H9 (cell line): ENCODE measurements around the gene URB1. TPM values are rescaled to one million over a fixed set of nuclear protein-coding genes. Genes with fewer than 3 reads are reported as not detected.
A peak's percentile ranks its signal among the peaks of the same experiment; 100 is the strongest.

Experiments used
- DNase-seq: peaks from one replicate; pipeline ENCODE4 v3.0.0-alpha.2; 2017
- H2AFZ ChIP-seq: one replicate; pipeline ENCODE4 v1.6.1; 2013; ENCODE audit warnings: mild to moderate bottlenecking, low read length, control low read depth, moderate library complexity
- H2AK5ac ChIP-seq: 2 replicates; pipeline ENCODE4 v1.6.1; 2013; ENCODE audit warnings: low read length, control low read depth, mixed read lengths; ENCODE audit not compliant: insufficient read length
- H2BK120ac ChIP-seq: one replicate; pipeline ENCODE4 v1.6.1; 2013; ENCODE audit warnings: low read depth, mild to moderate bottlenecking, low read length, control low read depth, inconsistent platforms; ENCODE audit not compliant: poor library complexity, severe bottlenecking
- H2BK12ac ChIP-seq: 2 replicates; pipeline ENCODE4 v1.6.1; 2013; ENCODE audit warnings: low read length, control low read depth, mixed read lengths, low read depth; ENCODE audit not compliant: insufficient read length
- H2BK15ac ChIP-seq: 2 replicates; pipeline ENCODE4 v1.6.1; 2013; ENCODE audit warnings: low read depth, low read length, control low read depth
- H2BK20ac ChIP-seq: one replicate; pipeline ENCODE4 v1.6.1; 2013; ENCODE audit warnings: low read depth, mild to moderate bottlenecking, low read length, control low read depth, inconsistent platforms; ENCODE audit not compliant: poor library complexity, severe bottlenecking
- H2BK5ac ChIP-seq: 2 replicates; pipeline ENCODE4 v1.6.1; 2013; ENCODE audit warnings: low read length, control low read depth, mixed read lengths; ENCODE audit not compliant: insufficient read length
- H3K14ac ChIP-seq: 2 replicates; pipeline ENCODE4 v1.6.1; 2013; ENCODE audit warnings: low read length, control low read depth; ENCODE audit not compliant: insufficient read depth
- H3K18ac ChIP-seq: 2 replicates; pipeline ENCODE4 v1.6.1; 2013; ENCODE audit warnings: low read depth, mild to moderate bottlenecking, mixed read lengths, low read length, control low read depth; ENCODE audit not compliant: insufficient read length
- H3K23ac ChIP-seq: 2 replicates; pipeline ENCODE4 v1.6.1; 2013; ENCODE audit warnings: low read length, control low read depth, mixed read lengths, low read depth; ENCODE audit not compliant: insufficient read length
- H3K23me2 ChIP-seq: 2 replicates; pipeline ENCODE4 v1.6.1; 2013; ENCODE audit warnings: low read depth, mild to moderate bottlenecking, mixed read lengths, low read length, control low read depth; ENCODE audit not compliant: insufficient read length, poor library complexity, severe bottlenecking
- H3K27ac ChIP-seq: 2 replicates; pipeline ENCODE4 v1.5.1; 2013; ENCODE audit warnings: low read length, control low read depth, mixed read lengths, low read depth; ENCODE audit not compliant: insufficient read length
- H3K27me3 ChIP-seq: 2 replicates; pipeline ENCODE4 v1.6.1; 2013; ENCODE audit warnings: low read length, control low read depth, inconsistent platforms; ENCODE audit not compliant: insufficient read depth
- H3K4ac ChIP-seq: 2 replicates; pipeline ENCODE4 v1.6.1; 2013; ENCODE audit warnings: low read depth, mild to moderate bottlenecking, control low read depth, inconsistent platforms, low read length, moderate library complexity
- H3K4me1 ChIP-seq: 2 replicates; pipeline ENCODE4 v1.6.1; 2013; ENCODE audit warnings: low read length, control low read depth, inconsistent platforms; ENCODE audit not compliant: insufficient read depth
- H3K4me2 ChIP-seq: 2 replicates; pipeline ENCODE4 v1.6.1; 2013; ENCODE audit warnings: low read length, control low read depth, mixed read lengths; ENCODE audit not compliant: insufficient read length, insufficient read depth
- H3K56ac ChIP-seq: 2 replicates; pipeline ENCODE4 v1.6.1; 2013; ENCODE audit warnings: low read depth, mild to moderate bottlenecking, mixed read lengths, low read length, control low read depth; ENCODE audit not compliant: insufficient read length
- H3K79me1 ChIP-seq: 2 replicates; pipeline ENCODE4 v1.6.1; 2013; ENCODE audit warnings: low read depth, mild to moderate bottlenecking, moderate library complexity, low read length, control low read depth, inconsistent platforms; ENCODE audit not compliant: insufficient read depth, poor library complexity, severe bottlenecking
- H3K79me2 ChIP-seq: 2 replicates; pipeline ENCODE4 v1.6.1; 2013; ENCODE audit warnings: low read length, control low read depth, inconsistent platforms; ENCODE audit not compliant: insufficient read depth
- H3K9ac ChIP-seq: 2 replicates; pipeline ENCODE4 v1.6.1; 2013; ENCODE audit warnings: low read length, control low read depth, mixed read lengths; ENCODE audit not compliant: insufficient read length; ENCODE audit errors: extremely low read depth
- H3K9me3 ChIP-seq: one replicate; pipeline ENCODE4 v1.6.1; 2013; ENCODE audit warnings: low read depth, low read length, inconsistent platforms; ENCODE audit not compliant: control insufficient read depth
- H3T11ph ChIP-seq: one replicate; pipeline ENCODE4 v1.6.1; 2013; ENCODE audit warnings: mild to moderate bottlenecking, low read length, control low read depth, inconsistent platforms
- H4K20me1 ChIP-seq: one replicate; pipeline ENCODE4 v1.6.1; 2013; ENCODE audit not compliant: control insufficient read depth, insufficient read length, insufficient read depth
- H4K5ac ChIP-seq: 2 replicates; pipeline ENCODE4 v1.6.1; 2013; ENCODE audit warnings: low read depth, mild to moderate bottlenecking, mixed read lengths, low read length, control low read depth; ENCODE audit not compliant: insufficient read length
- H4K8ac ChIP-seq: replicated peaks from 2 replicates; pipeline ENCODE4 v1.6.1; 2013; ENCODE audit warnings: low read length, control low read depth, mixed read lengths, low read depth; ENCODE audit not compliant: insufficient read length
- H4K91ac ChIP-seq: 2 replicates; pipeline ENCODE4 v1.6.1; 2013; ENCODE audit warnings: low read depth, mild to moderate bottlenecking, moderate library complexity, mixed read lengths, low read length, control low read depth; ENCODE audit not compliant: insufficient read length
- H3K27ac Mint-ChIP-seq, 3 experiments: 2 replicates in 2 of 3; 3 replicates in 1 of 3; pipeline ENCODE4 v1.8.0; 2020 to 2021; ENCODE audit warnings: mixed read lengths in 3 of 3, mild to moderate bottlenecking in 1 of 3, moderate library complexity in 1 of 3
- H3K27me3 Mint-ChIP-seq: 2 replicates; pipeline ENCODE4 v1.8.0; 2021; ENCODE audit warnings: low read depth, mild to moderate bottlenecking, moderate library complexity, mixed read lengths
- H3K36me3 Mint-ChIP-seq, 3 experiments: 2 replicates in 2 of 3; 3 replicates in 1 of 3; pipeline ENCODE4 v1.8.0; 2020 to 2021; ENCODE audit warnings: low read depth in 3 of 3, mixed read lengths in 3 of 3; ENCODE audit not compliant: insufficient read depth in 1 of 3
- H3K4me1 Mint-ChIP-seq, 2 experiments: 2 replicates each; pipeline ENCODE4 v1.8.0; 2020; ENCODE audit warnings: mixed read lengths in 2 of 2
- H3K4me3 Mint-ChIP-seq, 2 experiments: 2 replicates in 1 of 2; 3 replicates in 1 of 2; pipeline ENCODE4 v1.8.0; 2020 to 2021; ENCODE audit warnings: mild to moderate bottlenecking in 2 of 2, mixed read lengths in 2 of 2, moderate library complexity in 1 of 2
- H3K9me3 Mint-ChIP-seq, 2 experiments: 2 replicates in 1 of 2; 3 replicates in 1 of 2; pipeline ENCODE4 v1.8.0; 2020; ENCODE audit warnings: mild to moderate bottlenecking in 2 of 2, mixed read lengths in 2 of 2, moderate library complexity in 1 of 2
- CTCF ChIP-seq: fragments of 200-600 bp; sonication (generic); conservative IDR thresholded peaks from 3 replicates; pipeline ENCODE4 v1.8.0; 2021; ENCODE audit warnings: antibody characterized with exemption, mild to moderate bottlenecking
- WGBS: extraction: QIAGEN DNeasy Blood & Tissue Kit; methylation state at CpG from one replicate; pipeline ENCODE4 v1.1.7; 2013; ENCODE audit warnings: missing lambda C conversion rate, low lambda C conversion rate, mixed read lengths; ENCODE audit not compliant: insufficient read length; ENCODE audit errors: extremely low coverage; 5-methylcytosine and 5-hydroxymethylcytosine counted together
- total RNA-seq: library from RNA; stranded (reverse); gene quantifications from 2 replicates; pipeline ENCODE4 v1.2.1, GENCODE V29; 2021

Gene URB1
- total RNA-seq, 1 experiment from 2014 or later, result 23.5 TPM

DNA sequence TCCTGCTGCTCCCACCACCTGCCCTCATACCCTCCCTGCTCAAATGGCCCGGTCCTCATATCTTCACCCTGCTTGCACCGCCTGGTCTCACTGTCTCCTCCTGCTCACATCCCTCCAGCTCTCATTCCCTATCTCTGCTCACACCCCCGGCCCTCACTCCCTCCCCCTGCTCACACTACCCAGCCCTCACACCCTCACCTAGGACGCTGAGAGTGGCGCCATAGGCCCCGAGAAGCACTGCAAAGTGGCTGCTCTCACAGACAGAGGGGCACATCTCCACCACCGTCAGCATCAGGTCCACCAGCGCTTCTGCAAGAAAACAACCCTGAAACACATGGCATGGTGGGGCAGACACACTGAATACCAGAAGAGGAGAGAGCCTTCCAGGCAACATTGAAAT is 55.6 kb downstream of the URB1 start:
- WGBS, result no CpG with 5 or more reads among the region's 8 CpGs

More for the DNA sequence above, 55.6 kb downstream of the URB1 start:
- H3K4me1 ChIP-seq, result no peaks in the 10 kb centered on the region
- H3K18ac ChIP-seq, result no peak overlapping the region
- no peaks in the 10 kb centered on the region for H3K27me3 ChIP-seq
- no peak overlapping the region for H2AK5ac ChIP-seq
- Mint-ChIP-seq H3K27ac (peak overlapping the region; percentile 9 to 34 (median 13); a peak in 3 of 7 replicates), H3K9me3 (no peaks in the 10 kb centered on the region), H3K36me3 (peaks cover 58 to 93% (median 85%) of the 10 kb centered on the region in 3 experiments; a peak in 6 of 7 replicates), H3K4me3 (no peak overlapping the region), H3K27me3 (no peaks in the 10 kb centered on the region), H3K4me1 (peaks cover 12 to 14% of the 10 kb centered on the region in 2 experiments)
- TF ChIP-seq CTCF, result no peak
- H2AFZ ChIP-seq, result no peak overlapping the region
- H2BK20ac ChIP-seq, result no peak overlapping the region
- no peak overlapping the region for H3K4me2 ChIP-seq
- H3K14ac ChIP-seq, result no peak overlapping the region
- no peaks in the 10 kb centered on the region for H3K79me1 ChIP-seq
- H2BK5ac ChIP-seq, result no peak overlapping the region
- no peaks in the 10 kb centered on the region for H3K23me2 ChIP-seq
- no peak overlapping the region for H3K27ac ChIP-seq
- H2BK12ac ChIP-seq, result no peak overlapping the region
- H4K8ac ChIP-seq, result no peak overlapping the region
- H2BK120ac ChIP-seq, result no peak overlapping the region
- no peak overlapping the region for H3K4ac ChIP-seq
- H3K79me2 ChIP-seq, result no peaks in the 10 kb centered on the region
- H3K56ac ChIP-seq, result no peak overlapping the region
- H2BK15ac ChIP-seq, result no peak overlapping the region
- H4K20me1 ChIP-seq, result no peaks in the 10 kb centered on the region
- H3K9me3 ChIP-seq, result no peaks in the 10 kb centered on the region
- DNase-seq, result no peak
- H3T11ph ChIP-seq, result no peak overlapping the region
- no peak overlapping the region for H3K23ac ChIP-seq
- no peak overlapping the region for H4K5ac ChIP-seq
- H3K9ac ChIP-seq, result no peak overlapping the region
- H4K91ac ChIP-seq, result no peak overlapping the region
